HG03108 (cell line): ENCODE measurements around the gene KLHL12.
"Not testable (repeated sequence)": the region's sequence is repeated elsewhere in the genome, so short reads cannot be mapped to it uniquely, and the experiment has no call there.

ENCODE experiments used
- ATAC-seq: cut with Tn5 transposase; IDR thresholded peaks from one replicate; pipeline ENCODE4 v1.9.1; 2021; ENCODE audit warnings: moderate library complexity; ENCODE audit not compliant: unreplicated experiment

Gene KLHL12

GRCh38 chr1:202952099-202952498, 25.1 kb upstream of the KLHL12 start:
- ATAC-seq, result no peak

GRCh38 chr1:202951437-202951836, 24.4 kb upstream of the KLHL12 start:
- ATAC-seq, result no peak

- ATAC-seq, result no peak
Measured at GRCh38 chr1:202945483-202945882, 18.4 kb upstream of the KLHL12 start.

GRCh38 chr1:202944438-202944921, 17.4 kb upstream of the KLHL12 start:
- no peak for ATAC-seq

GRCh38 chr1:202942426-202942825, 15.4 kb upstream of the KLHL12 start:
- no peak for ATAC-seq

GRCh38 chr1:202941372-202941771, 14.3 kb upstream of the KLHL12 start:
- ATAC-seq, result no peak

- ATAC-seq, result no peak
Measured at GRCh38 chr1:202940561-202940960, 13.5 kb upstream of the KLHL12 start.

GRCh38 chr1:202938287-202938925, 11.4 kb upstream of the KLHL12 start:
- no peak for ATAC-seq

- not testable (repeated sequence) for ATAC-seq
Measured at GRCh38 chr1:202936409-202936808, 9.4 kb upstream of the KLHL12 start.

GRCh38 chr1:202935844-202936243, 8.8 kb upstream of the KLHL12 start:
- no peak for ATAC-seq

GRCh38 chr1:202934755-202935154, 7.7 kb upstream of the KLHL12 start:
- no peak for ATAC-seq

GRCh38 chr1:202932476-202932875, 5.4 kb upstream of the KLHL12 start:
- ATAC-seq, result no peak

- no peak for ATAC-seq
Measured at GRCh38 chr1:202923533-202923932, 3.5 kb downstream of the KLHL12 start.

GRCh38 chr1:202919615-202920014, 7.4 kb downstream of the KLHL12 start:
- no peak for ATAC-seq

- no peak for ATAC-seq
Measured at GRCh38 chr1:202915146-202915545, 11.9 kb downstream of the KLHL12 start.

GRCh38 chr1:202912476-202912875, 14.6 kb downstream of the KLHL12 start:
- ATAC-seq, result not testable (repeated sequence)

- ATAC-seq, result no peak
Measured at GRCh38 chr1:202909494-202909893, 17.5 kb downstream of the KLHL12 start.

GRCh38 chr1:202908998-202909397, 18.0 kb downstream of the KLHL12 start:
- no peak for ATAC-seq

- no peak for ATAC-seq
Measured at GRCh38 chr1:202905331-202905730, 21.7 kb downstream of the KLHL12 start.

GRCh38 chr1:202903808-202904207, 23.2 kb downstream of the KLHL12 start:
- ATAC-seq, result not testable (repeated sequence)

- ATAC-seq, result no peak
Measured at GRCh38 chr1:202901555-202901954, 25.5 kb downstream of the KLHL12 start.

- ATAC-seq, result no peak
Measured at GRCh38 chr1:202892501-202892900, 34.5 kb downstream of the KLHL12 start.

GRCh38 chr1:202890392-202890791, 36.6 kb downstream of the KLHL12 start:
- ATAC-seq, result no peak
